ENCODE results near the gene SSBP4. TPM values are rescaled to one million over a fixed set of nuclear protein-coding genes. Genes with fewer than 3 reads are reported as not detected.

The SSBP4 gene
- total RNA-seq, 4 donors from 2014 or later = 29.9 to 62.9 (median 43.7) TPM

DNA sequence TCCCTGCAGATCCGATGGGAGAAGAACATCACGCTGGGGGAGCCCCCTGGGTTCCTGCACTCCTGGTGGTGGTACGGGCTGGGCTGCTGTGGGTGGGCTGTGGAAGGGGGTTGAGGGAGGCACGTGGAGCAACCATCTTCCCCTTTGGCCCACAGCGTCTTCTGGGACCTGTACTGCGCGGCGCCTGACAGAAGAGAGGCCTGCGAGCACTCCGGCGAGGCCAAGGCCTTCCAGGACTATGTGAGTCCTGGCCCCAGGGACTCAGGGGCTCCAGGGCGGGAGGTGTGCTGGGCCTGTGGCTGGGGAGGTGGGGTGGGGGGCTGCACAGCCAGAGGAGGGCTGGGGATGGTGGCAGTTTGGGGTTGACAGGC lies 8.5 kb downstream of the SSBP4 start:
- DNase-seq (ENCODE audit: low spot score) (no peak), ATAC-seq (ENCODE audit: low FRiP score) (no peak)
- TF ChIP-seq CTCF (IDR thresholded peaks at IDR 0.05) = no peak

- no peak for DNase-seq (ENCODE audit: low spot score)
- TF ChIP-seq CTCF (IDR thresholded peaks at IDR 0.05) = no peak
- ATAC-seq (ENCODE audit: low FRiP score) = no peak
Observed at GRCh38 chr19:18428173-18428786, 9.1 kb downstream of the SSBP4 start.

- TF ChIP-seq CTCF (IDR thresholded peaks at IDR 0.05) = no peak
- ATAC-seq (ENCODE audit: low FRiP score) = no peak
- DNase-seq (ENCODE audit: low spot score) = no peak
Observed at GRCh38 chr19:18428787-18429674, 9.8 kb downstream of the SSBP4 start.

GRCh38 chr19:18429717-18430416 lies 10.7 kb downstream of the SSBP4 start:
- DNase-seq (ENCODE audit: low spot score) = no peak
- TF ChIP-seq CTCF (IDR thresholded peaks at IDR 0.05) = no peak
- ATAC-seq (ENCODE audit: low FRiP score) = no peak

GRCh38 chr19:18430417-18431144 lies 11.4 kb downstream of the SSBP4 start:
- no peak for DNase-seq (ENCODE audit: low spot score)
- no peak for TF ChIP-seq CTCF (IDR thresholded peaks at IDR 0.05)

GRCh38 chr19:18431351-18432197 lies 12.4 kb downstream of the SSBP4 start:
- no peak for TF ChIP-seq CTCF (IDR thresholded peaks at IDR 0.05)
- no peak for DNase-seq (ENCODE audit: low spot score)
- no peak for ATAC-seq (ENCODE audit: low FRiP score)

More at GRCh38 chr19:18430417-18431144, 11.4 kb downstream of the SSBP4 start:
- ATAC-seq (ENCODE audit: low FRiP score) = no peak

Data from omental fat pad (tissue), 4 donors.